ENCODE data around the gene TRNP1.

DNA sequence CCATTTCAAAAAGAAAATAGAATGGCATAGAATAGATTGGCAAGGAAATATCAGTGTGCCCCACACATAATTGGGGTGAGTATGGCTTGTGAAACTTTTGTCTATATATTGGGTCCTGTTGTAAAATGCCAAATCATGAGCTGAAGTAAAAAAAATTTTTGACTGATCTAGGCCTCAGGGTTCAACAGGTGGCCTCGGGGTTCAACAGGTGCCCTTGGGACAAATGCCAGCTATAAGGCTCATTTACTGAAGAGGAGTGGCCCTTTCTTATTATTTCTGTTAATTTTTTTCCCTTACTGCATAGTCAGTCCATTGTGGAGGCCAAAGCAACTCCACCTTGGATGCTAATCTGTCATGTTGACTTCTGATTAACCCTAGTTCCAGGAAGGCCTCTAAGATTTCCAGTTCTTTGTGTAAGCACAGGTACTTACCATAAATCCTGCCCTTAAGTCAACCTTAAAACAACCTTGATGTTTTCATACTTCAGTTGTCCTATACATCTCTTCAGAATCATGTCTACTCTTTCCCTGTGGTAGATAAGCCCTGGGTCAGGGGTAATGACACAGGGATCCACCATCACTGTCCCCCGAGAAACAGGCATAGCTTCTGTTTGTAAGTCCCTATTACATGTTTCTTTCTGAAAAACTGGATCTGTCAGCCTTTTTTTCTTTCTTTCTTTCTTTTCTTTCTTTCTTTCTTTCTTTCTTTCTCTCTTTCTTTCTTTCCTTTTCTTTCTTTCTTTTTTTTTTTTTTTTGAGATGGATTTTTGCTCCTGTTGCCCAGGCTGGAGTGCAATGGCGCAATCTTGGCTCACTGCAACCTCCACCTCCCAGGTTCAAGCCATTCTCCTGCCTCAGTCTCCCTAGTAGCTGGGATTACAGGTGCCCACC, 16.6 kb upstream of the TRNP1 start:
- TF ChIP-seq EZH2 (IDR thresholded peaks at IDR 0.05; ENCODE audit: insufficient read depth, poor library complexity, severe bottlenecking) (no peak), EZH2phosphoT487 (IDR thresholded peaks at IDR 0.05; ENCODE audit: insufficient read depth, low read depth) (no peak)

All from GM23248 (cell line).